WERI-Rb-1 (cell line): ENCODE measurements around the gene CYP2C9.
"Not testable (repeated sequence)": the region's sequence is repeated elsewhere in the genome, so short reads cannot be mapped to it uniquely, and the experiment has no call there.

Experiments
- DNase-seq: peaks from one replicate; pipeline ENCODE4 v3.0.0-alpha.2; 2020
- H3K27ac ChIP-seq: fragments of 250-450 bp; sonication (Bioruptor Pico); 2 replicates; pipeline ENCODE4 v1.5.1; 2020; ENCODE audit warnings: mild to moderate bottlenecking, moderate library complexity
- H3K27me3 ChIP-seq: fragments of 250-450 bp; sonication (Bioruptor Pico); 2 replicates; pipeline ENCODE4 v1.5.1; 2021; ENCODE audit warnings: mild to moderate bottlenecking, low read depth, moderate library complexity; ENCODE audit not compliant: insufficient read depth, severe bottlenecking
- H3K36me3 ChIP-seq: fragments of 250-450 bp; sonication (Bioruptor Pico); 2 replicates; pipeline ENCODE4 v1.5.1; 2020; ENCODE audit warnings: mild to moderate bottlenecking, moderate library complexity
- H3K4me3 ChIP-seq: 2 replicates; pipeline ENCODE4 v1.5.1; 2011; ENCODE audit warnings: low read depth, mild to moderate bottlenecking, control low read depth, low read length
- H3K9me3 ChIP-seq: fragments of 250-450 bp; sonication (Bioruptor Pico); 2 replicates; pipeline ENCODE4 v1.5.1; 2021; ENCODE audit warnings: mild to moderate bottlenecking, moderate library complexity; ENCODE audit not compliant: severe bottlenecking
- TF ChIP-seq, protein P1 (sequence below): IDR thresholded peaks from 2 replicates; pipeline ENCODE4 v1.5.1; 2011; ENCODE audit warnings: low read depth, mild to moderate bottlenecking, control low read depth, inconsistent platforms, low read length

Gene CYP2C9

DNA sequence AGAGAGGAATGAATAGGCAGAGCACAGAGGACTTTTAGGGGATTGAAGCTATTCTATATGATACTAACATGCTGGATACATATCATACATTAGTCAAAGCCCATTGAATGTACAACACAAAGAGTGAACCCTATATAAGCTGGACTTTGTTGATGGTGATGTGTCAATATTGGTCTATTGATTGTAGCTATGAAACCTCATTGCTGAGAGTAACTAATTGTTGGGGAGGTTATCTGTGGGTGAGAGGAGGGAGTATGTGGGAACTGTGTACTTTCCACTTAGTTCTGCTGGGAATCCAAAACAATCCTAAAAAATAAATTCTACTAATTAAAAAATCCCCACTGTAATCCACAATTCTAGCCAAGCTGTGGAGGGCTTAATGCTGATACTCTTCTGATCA is 22.0 kb upstream of the CYP2C9 start:
- Histone ChIP-seq H3K9me3 (no peaks in the 10 kb centered on the region), H3K27me3 (peaks cover 5% of the 10 kb centered on the region), H3K4me3 (no peak overlapping the region), H3K27ac (no peak overlapping the region), H3K36me3 (no peaks in the 10 kb centered on the region)
- no peak for DNase-seq
- TF ChIP-seq, protein P1, sequence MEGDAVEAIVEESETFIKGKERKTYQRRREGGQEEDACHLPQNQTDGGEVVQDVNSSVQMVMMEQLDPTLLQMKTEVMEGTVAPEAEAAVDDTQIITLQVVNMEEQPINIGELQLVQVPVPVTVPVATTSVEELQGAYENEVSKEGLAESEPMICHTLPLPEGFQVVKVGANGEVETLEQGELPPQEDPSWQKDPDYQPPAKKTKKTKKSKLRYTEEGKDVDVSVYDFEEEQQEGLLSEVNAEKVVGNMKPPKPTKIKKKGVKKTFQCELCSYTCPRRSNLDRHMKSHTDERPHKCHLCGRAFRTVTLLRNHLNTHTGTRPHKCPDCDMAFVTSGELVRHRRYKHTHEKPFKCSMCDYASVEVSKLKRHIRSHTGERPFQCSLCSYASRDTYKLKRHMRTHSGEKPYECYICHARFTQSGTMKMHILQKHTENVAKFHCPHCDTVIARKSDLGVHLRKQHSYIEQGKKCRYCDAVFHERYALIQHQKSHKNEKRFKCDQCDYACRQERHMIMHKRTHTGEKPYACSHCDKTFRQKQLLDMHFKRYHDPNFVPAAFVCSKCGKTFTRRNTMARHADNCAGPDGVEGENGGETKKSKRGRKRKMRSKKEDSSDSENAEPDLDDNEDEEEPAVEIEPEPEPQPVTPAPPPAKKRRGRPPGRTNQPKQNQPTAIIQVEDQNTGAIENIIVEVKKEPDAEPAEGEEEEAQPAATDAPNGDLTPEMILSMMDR: no peak

DNA sequence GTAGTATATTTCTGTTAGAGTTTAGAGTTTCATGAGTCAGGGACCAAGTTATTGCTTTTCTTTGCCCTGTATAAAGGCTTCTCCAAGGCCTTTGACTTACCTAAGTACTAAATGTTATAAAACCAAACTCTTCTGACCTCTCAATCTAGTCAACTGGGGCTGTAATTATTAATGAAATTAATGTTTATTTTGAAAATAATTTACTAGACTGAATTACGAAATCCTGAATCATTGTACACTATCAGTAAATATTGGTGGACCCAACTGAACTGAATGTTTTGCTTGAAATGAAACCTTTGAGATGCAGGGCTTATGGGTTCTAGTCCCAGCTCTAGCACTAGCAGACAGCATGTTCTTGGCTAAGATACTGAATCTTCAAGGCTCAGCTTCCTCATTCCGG is 1.7 kb upstream of the CYP2C9 start:
- no peaks in the 10 kb centered on the region for H3K36me3 ChIP-seq
- no peaks in the 10 kb centered on the region for H3K9me3 ChIP-seq
- TF ChIP-seq, protein P1: no peak
- peaks cover 7% of the 10 kb centered on the region for H3K27me3 ChIP-seq
- DNase-seq: no peak
- H3K4me3 ChIP-seq: no peak overlapping the region
- no peak overlapping the region for H3K27ac ChIP-seq

DNA sequence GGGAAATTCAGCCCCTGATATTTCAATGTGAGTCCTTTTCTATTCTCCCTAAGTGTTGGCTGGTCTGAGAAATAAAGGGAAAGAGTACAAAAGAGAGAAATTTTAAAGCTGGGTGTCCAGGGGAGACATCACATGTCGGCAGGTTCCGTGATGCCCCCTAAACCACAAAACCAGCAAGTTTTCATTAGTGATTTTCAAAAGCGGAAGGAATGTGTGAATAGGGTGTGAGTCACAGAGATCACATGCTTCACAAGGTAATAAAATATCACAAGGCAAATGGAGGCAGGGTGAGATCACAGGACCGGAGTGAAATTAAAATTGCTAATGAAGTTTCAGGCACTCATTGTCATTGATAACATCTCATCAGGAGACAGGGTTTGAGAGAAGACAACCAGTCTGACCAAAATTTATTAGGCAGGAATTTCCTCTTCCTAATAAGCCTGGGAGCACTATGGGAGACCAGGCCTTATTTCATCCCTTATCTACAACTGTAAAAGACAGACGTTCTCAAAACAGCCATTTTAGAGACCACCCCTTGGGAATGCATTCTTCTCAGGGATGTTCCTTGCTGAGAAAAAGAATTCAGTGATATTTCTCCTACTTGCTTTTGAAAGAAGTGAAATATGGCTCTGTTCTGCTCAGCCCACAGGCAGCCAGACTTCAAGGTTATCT is 5.1 kb downstream of the CYP2C9 start:
- not testable (repeated sequence) for H3K27ac ChIP-seq, H3K27me3 ChIP-seq, H3K4me3 ChIP-seq, H3K36me3 ChIP-seq, DNase-seq, H3K9me3 ChIP-seq

DNA sequence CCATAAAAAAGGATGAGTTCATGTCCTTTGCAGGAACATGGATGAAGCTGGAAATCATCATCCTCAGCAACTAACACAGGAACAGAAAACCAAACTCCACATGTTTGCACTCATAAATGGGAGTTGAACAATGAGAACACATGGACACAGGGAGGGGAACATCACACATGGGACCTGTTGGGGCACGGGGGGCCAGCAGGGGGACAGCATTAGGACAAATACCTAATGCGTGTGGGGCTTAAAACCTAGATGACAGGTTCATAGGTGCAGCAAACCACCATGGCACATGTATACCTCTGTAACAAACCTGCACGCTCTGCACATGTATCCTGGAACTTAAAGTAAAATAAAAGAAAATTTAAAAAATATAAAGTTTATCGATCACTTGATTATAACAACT is 7.7 kb downstream of the CYP2C9 start:
- H3K36me3 ChIP-seq, DNase-seq, H3K9me3 ChIP-seq, H3K27ac ChIP-seq, H3K27me3 ChIP-seq, H3K4me3 ChIP-seq: not testable (repeated sequence)

DNA sequence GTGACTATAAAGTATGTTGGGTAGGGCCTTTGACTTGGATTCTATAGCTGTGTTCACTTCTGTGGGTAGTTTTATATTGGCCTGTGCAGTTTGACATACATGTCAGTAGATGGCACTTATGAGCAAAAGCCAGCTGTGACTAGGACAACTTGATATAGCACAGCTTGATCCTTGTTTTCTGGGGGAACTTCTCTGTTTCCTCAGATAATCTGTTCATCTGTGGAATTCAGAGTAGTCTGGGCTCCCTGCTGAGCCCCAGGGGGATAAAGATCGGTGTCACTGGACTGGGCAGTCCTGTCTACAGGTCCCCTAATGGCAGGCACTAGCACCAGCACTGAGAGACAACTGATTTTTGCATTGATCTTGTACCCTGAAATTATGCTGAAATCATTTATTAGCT is 25.4 kb downstream of the CYP2C9 start:
- peak; percentile 21 for DNase-seq
- Histone ChIP-seq H3K36me3 (no peaks in the 10 kb centered on the region), H3K4me3 (no peak overlapping the region), H3K27ac (no peak overlapping the region), H3K27me3 (peaks cover 3% of the 10 kb centered on the region), H3K9me3 (no peaks in the 10 kb centered on the region)
- TF ChIP-seq, protein P1: peak; percentile 71

DNA sequence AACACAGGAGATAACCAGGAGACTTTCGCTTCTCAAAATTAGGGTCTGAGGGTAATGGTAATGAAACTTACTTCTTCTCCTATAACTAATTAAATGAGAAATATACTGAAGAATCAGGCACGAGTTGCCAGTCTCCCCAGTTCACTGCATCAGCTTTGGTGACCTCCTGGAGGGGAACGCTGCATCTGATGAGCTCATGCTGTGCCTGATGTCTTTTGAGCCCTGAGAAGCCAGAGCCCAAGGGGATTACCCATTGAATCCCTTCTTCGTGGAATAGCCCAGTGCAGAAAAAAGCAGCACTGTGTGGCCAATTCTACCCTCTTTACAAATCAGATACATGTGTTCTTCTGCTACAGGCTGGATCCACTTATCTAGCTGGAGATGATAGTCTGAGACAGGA is 45.1 kb downstream of the CYP2C9 start:
- H3K9me3 ChIP-seq: no peaks in the 10 kb centered on the region
- DNase-seq: peak; percentile 17
- no peaks in the 10 kb centered on the region for H3K36me3 ChIP-seq
- no peak overlapping the region for H3K27ac ChIP-seq
- no peak overlapping the region for H3K4me3 ChIP-seq
- TF ChIP-seq, protein P1: no peak
- peaks cover 6% of the 10 kb centered on the region for H3K27me3 ChIP-seq

DNA sequence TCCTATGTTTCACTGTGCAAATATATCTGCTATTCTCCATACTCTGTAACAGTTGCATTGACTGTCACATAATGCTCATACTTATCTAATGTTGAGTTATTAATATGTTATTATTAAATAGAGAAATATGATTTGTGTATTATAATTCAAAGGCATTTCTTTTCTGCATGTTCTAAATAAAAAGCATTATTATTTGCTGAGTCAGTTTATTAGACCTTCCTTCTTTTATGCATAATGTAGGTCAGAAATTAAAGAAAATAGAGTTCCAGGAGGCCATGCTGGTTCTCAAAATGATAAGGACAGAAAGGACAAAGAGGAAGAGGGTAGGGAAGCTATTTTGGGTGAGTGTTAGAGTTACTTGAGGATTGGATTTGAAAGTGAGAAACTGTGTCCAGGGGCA is 50.7 kb downstream of the CYP2C9 start:
- H3K9me3 ChIP-seq: peaks cover 2% of the 10 kb centered on the region
- no peak overlapping the region for H3K4me3 ChIP-seq
- peaks cover 6% of the 10 kb centered on the region for H3K27me3 ChIP-seq
- no peaks in the 10 kb centered on the region for H3K36me3 ChIP-seq
- H3K27ac ChIP-seq: no peak overlapping the region
- DNase-seq: no peak
- TF ChIP-seq, protein P1: no peak
